ENCODE data around the gene SMLR1.

Gene SMLR1

GRCh38 chr6:130826442-130827246 is 562 bp upstream of the SMLR1 start:
- H3K27ac ChIP-seq (ENCODE audit: low read length): no peak overlapping the region
- no peak overlapping the region for H3K9ac ChIP-seq (ENCODE audit: low read length)
- H3K4me3 ChIP-seq (ENCODE audit: low read length): no peak overlapping the region
- H3K27me3 ChIP-seq (ENCODE audit: control insufficient read depth, insufficient read depth, low read length): no peaks in the 10 kb centered on the region
- H3K9me3 ChIP-seq (ENCODE audit: control insufficient read depth, low read depth, low read length): no peaks in the 10 kb centered on the region
- H3K4me1 ChIP-seq (ENCODE audit: control insufficient read depth, low read depth, low read length): peaks cover 11% of the 10 kb centered on the region
- H3K36me3 ChIP-seq (ENCODE audit: control insufficient read depth, low read depth, low read length): no peaks in the 10 kb centered on the region

- Histone ChIP-seq H3K4me1 (ENCODE audit: control insufficient read depth, low read depth, low read length) (peaks cover 11% of the 10 kb centered on the region), H3K9ac (ENCODE audit: low read length) (no peak overlapping the region), H3K36me3 (ENCODE audit: control insufficient read depth, low read depth, low read length) (no peaks in the 10 kb centered on the region), H3K27ac (ENCODE audit: low read length) (no peak overlapping the region), H3K9me3 (ENCODE audit: control insufficient read depth, low read depth, low read length) (no peaks in the 10 kb centered on the region), H3K4me3 (ENCODE audit: low read length) (no peak overlapping the region), H3K27me3 (ENCODE audit: control insufficient read depth, insufficient read depth, low read length) (no peaks in the 10 kb centered on the region)
Measured at GRCh38 chr6:130829333-130829910, 2.2 kb downstream of the SMLR1 start.

DNA sequence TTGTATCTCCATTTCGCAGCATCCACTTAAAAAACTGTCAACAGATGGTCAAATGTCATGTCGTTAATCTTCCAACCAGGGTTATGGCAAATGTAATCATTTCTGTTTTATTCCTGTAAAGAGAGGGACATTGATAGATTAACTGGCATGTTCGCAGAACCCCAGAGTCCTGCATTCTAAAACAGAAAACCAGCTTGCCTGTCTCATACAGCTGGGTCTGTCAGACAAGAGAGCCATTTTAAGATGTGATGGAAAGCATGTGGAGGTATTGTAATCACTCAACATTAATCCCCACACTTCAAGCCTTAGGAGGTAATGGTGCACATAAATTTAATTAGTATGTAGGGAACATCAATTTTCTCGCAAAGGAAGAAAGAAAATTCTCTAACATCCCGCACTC is 4.4 kb downstream of the SMLR1 start:
- no peaks in the 10 kb centered on the region for H3K4me1 ChIP-seq (ENCODE audit: control insufficient read depth, low read depth, low read length)

DNA sequence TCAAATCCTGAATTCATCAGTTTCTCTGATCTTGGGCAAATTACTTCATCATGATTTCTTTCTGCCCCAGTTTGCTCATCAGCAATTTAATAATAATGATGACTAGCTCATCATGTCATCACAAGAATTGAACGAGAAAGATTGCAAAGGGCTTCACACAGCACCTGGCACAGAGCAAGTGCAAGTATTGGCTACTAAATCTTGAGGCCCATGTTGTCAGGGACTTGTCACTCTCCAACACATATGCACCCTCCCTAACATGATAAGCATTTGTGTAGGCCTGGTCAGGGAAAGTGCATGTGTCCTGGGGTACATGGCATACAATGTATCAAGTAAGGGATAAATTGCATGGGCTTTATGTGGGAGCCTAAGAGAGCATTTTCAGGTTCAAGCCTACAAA is 6.4 kb downstream of the SMLR1 start:
- H3K9ac ChIP-seq (ENCODE audit: low read length): no peak overlapping the region
- H3K4me3 ChIP-seq (ENCODE audit: low read length): no peak overlapping the region
- no peaks in the 10 kb centered on the region for H3K4me1 ChIP-seq (ENCODE audit: control insufficient read depth, low read depth, low read length)
- H3K9me3 ChIP-seq (ENCODE audit: control insufficient read depth, low read depth, low read length): no peaks in the 10 kb centered on the region
- H3K36me3 ChIP-seq (ENCODE audit: control insufficient read depth, low read depth, low read length): no peaks in the 10 kb centered on the region
- no peaks in the 10 kb centered on the region for H3K27me3 ChIP-seq (ENCODE audit: control insufficient read depth, insufficient read depth, low read length)
- no peak overlapping the region for H3K27ac ChIP-seq (ENCODE audit: low read length)

More for the DNA sequence above, 4.4 kb downstream of the SMLR1 start:
- Histone ChIP-seq H3K36me3 (ENCODE audit: control insufficient read depth, low read depth, low read length) (no peaks in the 10 kb centered on the region), H3K4me3 (ENCODE audit: low read length) (no peak overlapping the region), H3K9me3 (ENCODE audit: control insufficient read depth, low read depth, low read length) (no peaks in the 10 kb centered on the region), H3K27ac (ENCODE audit: low read length) (no peak overlapping the region), H3K27me3 (ENCODE audit: control insufficient read depth, insufficient read depth, low read length) (no peaks in the 10 kb centered on the region), H3K9ac (ENCODE audit: low read length) (no peak overlapping the region)

DNA sequence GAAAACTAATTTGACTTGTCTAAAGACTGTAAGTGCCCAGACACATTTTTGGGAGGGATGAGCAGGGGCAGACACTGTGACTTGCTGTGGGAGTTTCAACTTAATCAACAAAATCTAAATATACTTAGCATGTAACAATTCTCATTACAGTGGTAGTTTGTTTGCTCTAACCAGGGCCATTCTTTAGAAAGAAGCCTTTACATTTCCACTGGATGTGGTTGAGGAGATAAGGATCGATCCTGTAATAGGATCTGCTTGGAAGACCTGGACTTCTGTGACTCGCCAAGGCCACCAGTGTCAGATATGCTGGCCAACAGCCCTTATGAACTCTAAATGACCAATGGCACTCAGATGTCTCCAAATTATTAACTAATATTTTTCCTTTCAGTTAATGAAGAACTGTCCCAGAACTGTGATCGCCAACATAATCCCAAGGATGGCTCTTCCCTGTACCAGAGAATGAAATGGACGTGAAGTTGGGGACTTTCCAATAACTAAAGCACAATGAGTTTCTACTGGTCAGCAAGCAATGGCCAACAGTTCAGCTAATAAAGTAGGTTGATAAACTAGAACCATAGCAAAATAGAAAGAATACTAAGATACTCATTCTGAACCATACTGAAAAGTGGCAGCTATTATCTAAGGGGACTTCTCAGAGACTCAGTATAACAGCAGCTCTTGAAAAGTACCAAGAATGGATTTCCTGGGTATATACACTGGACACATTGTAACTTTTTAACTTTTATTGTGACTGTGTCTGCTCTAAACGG is 7.5 kb downstream of the SMLR1 start:
- no peaks in the 10 kb centered on the region for H3K9me3 ChIP-seq (ENCODE audit: control insufficient read depth, low read depth, low read length)
- H3K27ac ChIP-seq (ENCODE audit: low read length): no peak overlapping the region
- no peaks in the 10 kb centered on the region for H3K27me3 ChIP-seq (ENCODE audit: control insufficient read depth, insufficient read depth, low read length)
- H3K4me3 ChIP-seq (ENCODE audit: low read length): no peak overlapping the region
- no peak overlapping the region for H3K9ac ChIP-seq (ENCODE audit: low read length)
- H3K4me1 ChIP-seq (ENCODE audit: control insufficient read depth, low read depth, low read length): peaks cover 8% of the 10 kb centered on the region
- H3K36me3 ChIP-seq (ENCODE audit: control insufficient read depth, low read depth, low read length): no peaks in the 10 kb centered on the region

DNA sequence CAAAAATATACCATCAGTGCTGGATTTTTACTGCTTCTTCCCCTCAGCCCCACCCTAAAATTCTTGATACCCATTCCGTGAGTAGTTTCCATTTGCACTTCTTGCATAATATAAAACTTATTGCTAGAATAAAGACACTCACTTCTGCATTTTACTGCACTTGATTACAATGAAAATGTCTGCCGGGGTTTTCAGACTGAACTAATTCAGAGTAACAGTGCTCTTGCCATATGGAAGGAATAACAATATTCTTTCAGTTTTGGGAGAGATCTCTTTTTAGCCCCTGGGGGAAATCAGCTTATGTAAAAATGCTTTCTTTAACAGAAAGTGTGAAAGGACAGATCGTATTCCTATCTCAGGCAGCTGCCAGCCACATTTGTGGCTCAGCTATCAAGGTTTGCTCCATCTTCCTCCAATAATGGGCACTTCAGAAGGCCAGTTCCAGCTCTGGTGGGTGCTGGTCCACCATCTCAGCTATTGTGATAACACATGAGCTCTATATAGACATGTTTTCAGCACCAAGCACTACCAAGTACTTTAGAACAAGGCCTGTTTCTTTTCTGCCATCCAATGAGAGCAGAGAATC is 8.9 kb downstream of the SMLR1 start:
- H3K4me1 ChIP-seq (ENCODE audit: control insufficient read depth, low read depth, low read length): peaks cover 20% of the 10 kb centered on the region
- H3K4me3 ChIP-seq (ENCODE audit: low read length): no peak overlapping the region
- no peaks in the 10 kb centered on the region for H3K27me3 ChIP-seq (ENCODE audit: control insufficient read depth, insufficient read depth, low read length)
- H3K9me3 ChIP-seq (ENCODE audit: control insufficient read depth, low read depth, low read length): no peaks in the 10 kb centered on the region
- no peak overlapping the region for H3K27ac ChIP-seq (ENCODE audit: low read length)
- no peak overlapping the region for H3K9ac ChIP-seq (ENCODE audit: low read length)
- H3K36me3 ChIP-seq (ENCODE audit: control insufficient read depth, low read depth, low read length): no peaks in the 10 kb centered on the region

GRCh38 chr6:130837067-130837466 is 9.9 kb downstream of the SMLR1 start:
- no peaks in the 10 kb centered on the region for H3K27me3 ChIP-seq (ENCODE audit: control insufficient read depth, insufficient read depth, low read length)
- H3K9ac ChIP-seq (ENCODE audit: low read length): no peak overlapping the region
- no peak overlapping the region for H3K4me3 ChIP-seq (ENCODE audit: low read length)
- H3K27ac ChIP-seq (ENCODE audit: low read length): no peak overlapping the region
- no peaks in the 10 kb centered on the region for H3K36me3 ChIP-seq (ENCODE audit: control insufficient read depth, low read depth, low read length)
- H3K4me1 ChIP-seq (ENCODE audit: control insufficient read depth, low read depth, low read length): peaks cover 20% of the 10 kb centered on the region
- no peaks in the 10 kb centered on the region for H3K9me3 ChIP-seq (ENCODE audit: control insufficient read depth, low read depth, low read length)

- Histone ChIP-seq H3K36me3 (ENCODE audit: control insufficient read depth, low read depth, low read length) (no peaks in the 10 kb centered on the region), H3K27me3 (ENCODE audit: control insufficient read depth, insufficient read depth, low read length) (no peaks in the 10 kb centered on the region), H3K9ac (ENCODE audit: low read length) (no peak overlapping the region)
Measured at GRCh38 chr6:130838250-130838860, 11.1 kb downstream of the SMLR1 start.

DNA sequence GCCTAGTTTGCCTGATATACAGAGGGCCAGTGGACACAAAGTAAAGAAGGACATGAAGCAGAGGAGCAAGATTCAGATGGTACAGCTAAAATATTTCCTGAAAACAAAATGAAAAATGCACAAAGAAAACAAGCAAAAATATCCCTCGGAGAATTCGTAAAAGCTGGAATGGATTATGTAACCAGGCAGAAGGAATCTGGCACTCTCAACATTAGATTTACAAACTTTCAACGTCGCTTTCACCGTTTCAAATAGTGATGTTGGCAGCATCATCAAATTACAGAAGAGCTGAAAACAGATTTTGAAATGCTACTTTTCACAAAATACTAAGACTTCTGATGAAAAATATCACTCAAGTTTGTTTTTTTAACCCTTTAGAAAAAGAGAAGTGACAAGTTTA is 11.7 kb downstream of the SMLR1 start:
- H3K4me1 ChIP-seq (ENCODE audit: control insufficient read depth, low read depth, low read length): peaks cover 20% of the 10 kb centered on the region
- H3K27ac ChIP-seq (ENCODE audit: low read length): no peak overlapping the region
- H3K9ac ChIP-seq (ENCODE audit: low read length): no peak overlapping the region
- no peaks in the 10 kb centered on the region for H3K27me3 ChIP-seq (ENCODE audit: control insufficient read depth, insufficient read depth, low read length)
- H3K4me3 ChIP-seq (ENCODE audit: low read length): no peak overlapping the region
- H3K36me3 ChIP-seq (ENCODE audit: control insufficient read depth, low read depth, low read length): no peaks in the 10 kb centered on the region
- H3K9me3 ChIP-seq (ENCODE audit: control insufficient read depth, low read depth, low read length): no peaks in the 10 kb centered on the region

More at GRCh38 chr6:130838250-130838860, 11.1 kb downstream of the SMLR1 start:
- H3K4me1 ChIP-seq (ENCODE audit: control insufficient read depth, low read depth, low read length): peaks cover 20% of the 10 kb centered on the region
- no peak overlapping the region for H3K27ac ChIP-seq (ENCODE audit: low read length)
- no peak overlapping the region for H3K4me3 ChIP-seq (ENCODE audit: low read length)
- H3K9me3 ChIP-seq (ENCODE audit: control insufficient read depth, low read depth, low read length): no peaks in the 10 kb centered on the region

DNA sequence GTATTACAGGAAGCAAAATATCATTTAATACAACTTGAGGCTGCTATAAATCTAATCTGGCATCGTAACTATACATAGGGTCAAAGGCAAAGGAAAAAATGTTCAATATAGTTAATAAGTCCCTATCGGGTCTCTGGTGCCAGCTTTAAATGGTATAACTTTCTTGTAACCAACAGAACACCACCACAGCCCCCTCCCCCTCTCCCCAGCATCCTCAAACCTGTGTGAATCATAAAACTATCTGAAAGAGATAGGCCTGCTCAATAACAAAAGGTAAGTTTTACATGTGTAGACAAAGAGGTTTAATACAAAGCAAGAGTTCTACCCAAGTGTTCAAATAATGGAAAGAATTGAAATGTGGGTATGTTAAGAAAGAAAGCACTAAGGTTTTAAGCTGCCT is 12.2 kb downstream of the SMLR1 start:
- H3K27me3 ChIP-seq (ENCODE audit: control insufficient read depth, insufficient read depth, low read length): no peaks in the 10 kb centered on the region
- H3K9me3 ChIP-seq (ENCODE audit: control insufficient read depth, low read depth, low read length): no peaks in the 10 kb centered on the region
- peaks cover 20% of the 10 kb centered on the region for H3K4me1 ChIP-seq (ENCODE audit: control insufficient read depth, low read depth, low read length)
- no peaks in the 10 kb centered on the region for H3K36me3 ChIP-seq (ENCODE audit: control insufficient read depth, low read depth, low read length)
- no peak overlapping the region for H3K27ac ChIP-seq (ENCODE audit: low read length)
- H3K9ac ChIP-seq (ENCODE audit: low read length): no peak overlapping the region
- H3K4me3 ChIP-seq (ENCODE audit: low read length): no peak overlapping the region

- H3K4me3 ChIP-seq (ENCODE audit: low read length): no peak overlapping the region
- H3K4me1 ChIP-seq (ENCODE audit: control insufficient read depth, low read depth, low read length): peaks cover 20% of the 10 kb centered on the region
- no peaks in the 10 kb centered on the region for H3K9me3 ChIP-seq (ENCODE audit: control insufficient read depth, low read depth, low read length)
- no peaks in the 10 kb centered on the region for H3K36me3 ChIP-seq (ENCODE audit: control insufficient read depth, low read depth, low read length)
- peak overlapping the region; percentile 32 for H3K27ac ChIP-seq (ENCODE audit: low read length)
- H3K27me3 ChIP-seq (ENCODE audit: control insufficient read depth, insufficient read depth, low read length): no peaks in the 10 kb centered on the region
- H3K9ac ChIP-seq (ENCODE audit: low read length): no peak overlapping the region
Measured at GRCh38 chr6:130840050-130840449, 12.8 kb downstream of the SMLR1 start.

All from iPS-18a (cell line).